GM12878 (cell line): Measurements from ENCODE around the gene TAS2R41. TPM values are rescaled to one million over a fixed set of nuclear protein-coding genes. Genes with fewer than 3 reads are reported as not detected.

Source experiments
- ATAC-seq: fragments of 200-7000 bp; cut with Tn5 transposase; 3 replicates; pipeline ENCODE4 v1.9.1; 2020; ENCODE audit warnings: mild to moderate bottlenecking, moderate library complexity
- BruUV-seq: library from RNA; stranded (reverse); fragments of 400-500 nt; replicated peaks from 2 replicates; lab custom pipeline; 2021; lab: Mats Ljungman, UMichigan
- CTCF ChIA-PET: fragments of 300-600 bp; sonication (Branson Sonifier 250); formaldehyde crosslinking; extraction: SDS; loops from one replicate; lab custom pipeline; 2021; ENCODE audit warnings: inconsistent platforms; lab: Yijun Ruan, JAX
- POLR2A ChIA-PET: fragments of 350-600 bp; formaldehyde crosslinking; extraction: SDS; loops from one replicate; lab custom pipeline; 2021; ENCODE audit warnings: inconsistent platforms; lab: Charles Lee
- RAD21 ChIA-PET: fragments of 300-600 bp; sonication (Branson Sonifier 250); formaldehyde crosslinking; loops from one replicate; lab custom pipeline; 2023; ENCODE audit warnings: antibody characterized with exemption; ENCODE audit not compliant: unreplicated experiment; lab: Charles Lee
- SMC1A ChIA-PET: fragments of 300-600 bp; sonication (Branson Sonifier 250); formaldehyde crosslinking; loops from one replicate; lab custom pipeline; 2023; ENCODE audit not compliant: unreplicated experiment, uncharacterized antibody; lab: Charles Lee
- DNase-seq: peaks from one replicate; pipeline ENCODE4 v3.0.0-alpha.2; 2011; ENCODE audit warnings: low read depth, low spot score
- FAIRE-seq: peaks from 3 replicates; lab custom pipeline; 2011; peaks lifted over from hg19 to GRCh38; lab: Jason Lieb, UNC
- H2AFZ ChIP-seq: 2 replicates; pipeline ENCODE4 v1.6.0; 2011; ENCODE audit warnings: low read depth, low read length, control low read depth; ENCODE audit not compliant: control insufficient read depth
- H3K27ac ChIP-seq: 2 replicates; pipeline ENCODE4 v1.5.1; 2011; ENCODE audit warnings: control low read depth; ENCODE audit not compliant: control insufficient read depth, insufficient read depth
- H3K27me3 ChIP-seq, 2 experiments: replicated peaks in 1 of 2; 2 replicates each; pipeline versions ENCODE4 v1.6.0 to v1.6.1; 2011; ENCODE audit warnings: low read length in 1 of 2; ENCODE audit not compliant: control insufficient read depth in 2 of 2, insufficient read depth in 2 of 2
- H3K36me3 ChIP-seq, 2 experiments: 2 replicates each; pipeline ENCODE4 v1.5.1; 2011; ENCODE audit warnings: low read length in 1 of 2; ENCODE audit not compliant: control insufficient read depth in 2 of 2, insufficient read depth in 2 of 2
- H3K4me1 ChIP-seq: 2 replicates; pipeline ENCODE4 v1.6.1; 2011; ENCODE audit warnings: mild to moderate bottlenecking, low read length, moderate library complexity, mixed read lengths; ENCODE audit not compliant: control insufficient read depth, insufficient read depth
- H3K4me2 ChIP-seq: 2 replicates; pipeline ENCODE4 v1.6.0; 2011; ENCODE audit warnings: control low read depth; ENCODE audit not compliant: control insufficient read depth, insufficient read depth
- H3K4me3 ChIP-seq: fragments of 200-600 bp; sonication (generic); 2 replicates; pipeline ENCODE4 v1.5.1; 2016
- H3K79me2 ChIP-seq: 2 replicates; pipeline ENCODE4 v1.6.0; 2011; ENCODE audit warnings: low read length; ENCODE audit not compliant: control insufficient read depth, insufficient read depth
- H3K9ac ChIP-seq: 2 replicates; pipeline ENCODE4 v1.8.0; 2011; ENCODE audit warnings: low read length, control low read depth, mixed read lengths; ENCODE audit not compliant: control insufficient read depth, insufficient read depth
- H3K9me3 ChIP-seq: replicated peaks from 3 replicates; pipeline ENCODE4 v1.5.1; 2011; ENCODE audit warnings: mild to moderate bottlenecking, low read length; ENCODE audit not compliant: control insufficient read depth, insufficient read depth
- H4K20me1 ChIP-seq: 2 replicates; pipeline ENCODE4 v1.6.0; 2011; ENCODE audit not compliant: control insufficient read depth, insufficient read depth
- ATF7 ChIP-seq: fragments of 450-650 bp; IDR thresholded peaks from 2 replicates; pipeline ENCODE4 v1.6.1; 2016; ENCODE audit warnings: low read depth, mild to moderate bottlenecking
- CHD4 ChIP-seq: fragments of 200-600 bp; sonication (generic); IDR thresholded peaks from 2 replicates; pipeline ENCODE4 v1.6.1; 2016; ENCODE audit warnings: mild to moderate bottlenecking
- MTA2 ChIP-seq: fragments of 450-650 bp; IDR thresholded peaks from 2 replicates; pipeline ENCODE4 v1.6.1; 2016; ENCODE audit warnings: low read depth, mild to moderate bottlenecking, moderate library complexity
- MTA3 ChIP-seq: IDR thresholded peaks from 2 replicates; pipeline ENCODE4 v1.6.1; 2012; ENCODE audit warnings: low read length, inconsistent platforms, borderline replicate concordance
- PAX8 ChIP-seq: fragments of 450-650 bp; IDR thresholded peaks from 2 replicates; pipeline ENCODE4 v1.6.1; 2017; ENCODE audit warnings: mild to moderate bottlenecking, moderate library complexity
- RCOR1 ChIP-seq: conservative IDR thresholded peaks from 2 replicates; pipeline ENCODE4 v1.6.1; 2012; ENCODE audit warnings: low read depth, low read length, improper control_type of control experiment
- SMAD5 ChIP-seq: IDR thresholded peaks from 2 replicates; pipeline ENCODE4 v1.6.1; 2016; ENCODE audit warnings: antibody characterized with exemption, low read depth
- SMC3 ChIP-seq: IDR thresholded peaks from 2 replicates; pipeline ENCODE4 v1.6.1; 2011; ENCODE audit warnings: low read length, improper control_type of control experiment, borderline replicate concordance
- ZNF217 ChIP-seq: fragments of 450-650 bp; IDR thresholded peaks from 2 replicates; pipeline ENCODE4 v1.6.1; 2017; ENCODE audit warnings: antibody characterized with exemption, mild to moderate bottlenecking
- WGBS: methylation state at CpG from one replicate; pipeline ENCODE4 v1.1.6; 2016; ENCODE audit warnings: low lambda C conversion rate; ENCODE audit not compliant: insufficient replicate concordance, insufficient coverage; ENCODE audit errors: missing lambda C conversion rate; 5-methylcytosine and 5-hydroxymethylcytosine counted together
- in situ Hi-C: fragments of 300-500 bp; cut with MboI; formaldehyde crosslinking; loops from 9 replicates; pipeline ENCODE4 v1.14.3; 2018; ENCODE audit warnings: mixed read lengths
- intact Hi-C: fragments of 100-400 bp; cut with micrococcal nuclease; formaldehyde crosslinking; loops from one replicate; pipeline ENCODE4 v1.14.2; 2022; ENCODE audit not compliant: unreplicated experiment
- polyA plus RNA-seq, 11 experiments: library from polyadenylated mRNA; depleted of rRNA in 4 of 11; unstranded in 6 of 11; stranded (reverse) in 5 of 11; fragments of >200 nt; fragmentation: Nextera tagmentation in 4 of 11; fragmentation: Illumina TruSeq in 1 of 11; extraction: Ambion mirVana in 4 of 11; extraction: Trizol in 1 of 11; gene quantifications; 1 replicate in 1 of 11; 2 replicates in 10 of 11; pipeline versions ENCODE4 v1.2.1 to v1.2.3, GENCODE V29; 2011 to 2016; ENCODE audit warnings: inconsistent platforms in 2 of 11, missing spikeins in 2 of 11, low read depth in 1 of 11
- total RNA-seq, 4 experiments: library from RNA; depleted of rRNA in 3 of 4; stranded (reverse); fragments of >200 nt in 3 of 4; fragmentation: Illumina TruSeq in 1 of 4; extraction: Trizol in 1 of 4; gene quantifications; 2 replicates each; pipeline versions ENCODE4 v1.2.1 to v1.2.3, GENCODE V29; 2013 to 2021
- TF ChIP-seq, protein P1 (sequence below): fragments of 150-350 bp; IDR thresholded peaks from 2 replicates; pipeline ENCODE4 v1.6.1; 2014; ENCODE audit warnings: mild to moderate bottlenecking, low read depth, low read length
- TF ChIP-seq, protein P2 (sequence below): fragments of 450-650 bp; IDR thresholded peaks from 2 replicates; pipeline ENCODE4 v1.6.1; 2016; ENCODE audit warnings: mild to moderate bottlenecking
- TF ChIP-seq, protein P3 (sequence below): fragments of 450-650 bp; IDR thresholded peaks from 2 replicates; pipeline ENCODE4 v1.6.1; 2014; ENCODE audit warnings: mild to moderate bottlenecking
- TF ChIP-seq, protein P4 (sequence below): fragments of 450-650 bp; IDR thresholded peaks from 2 replicates; pipeline ENCODE4 v1.6.1; 2017; ENCODE audit warnings: mild to moderate bottlenecking, moderate library complexity

TAS2R41 gene
- total and polyA plus RNA-seq, 10 of the 15 experiments (the other 5 are each of a cell fraction or from before 2014, with no cell fraction given) = not detected

DNA sequence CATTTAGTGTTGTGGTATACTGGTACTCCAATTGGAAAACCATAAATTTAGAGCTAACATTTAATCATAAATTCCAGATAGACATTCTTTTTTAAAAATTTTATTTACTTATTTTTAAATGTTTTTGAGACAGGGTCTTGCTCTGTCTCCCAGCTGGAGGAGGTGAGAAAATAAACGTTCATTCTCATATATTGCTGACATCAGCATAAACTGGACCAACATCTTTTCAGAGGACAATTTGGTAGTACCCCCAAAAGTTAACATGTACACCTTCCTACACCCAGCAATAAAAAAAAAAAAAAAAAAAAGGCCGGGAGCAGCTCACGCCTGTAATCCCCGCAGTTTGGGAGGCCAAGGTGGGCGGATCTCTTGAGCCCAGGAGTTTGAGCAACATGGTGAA lies 29.2 kb upstream of the TAS2R41 start:
- ATAC-seq (no peak), DNase-seq (no peak), FAIRE-seq (no peak)
- Histone ChIP-seq H2AFZ (no peak overlapping the region), H4K20me1 (no peaks in the 10 kb centered on the region), H3K4me2 (no peak overlapping the region), H3K4me1 (no peaks in the 10 kb centered on the region), H3K4me3 (no peak overlapping the region), H3K9me3 (no peaks in the 10 kb centered on the region), H3K79me2 (no peaks in the 10 kb centered on the region), H3K36me3 (no peaks in the 10 kb centered on the region), H3K9ac (no peak overlapping the region), H3K27me3 (peaks cover 0 to 3% of the 10 kb centered on the region in 2 experiments; a peak in 2 of 4 replicates), H3K27ac (no peak overlapping the region)
- in situ Hi-C loops (no loop called here), intact Hi-C loops (no loop called here)
- SMC1A ChIA-PET = no interaction called here
- CTCF ChIA-PET = interaction anchor here (0.6 kb wide), 1 partner anchor 15 kb away, joined by 3 read pairs; no protein-coding TSS in a partner anchor
- TF ChIP-seq CHD4 (no peak), MTA3 (no peak), ATF7 (no peak), MTA2 (no peak), RCOR1 (no peak), SMAD5 (no peak), SMC3 (no peak), PAX8 (no peak), ZNF217 (no peak)
- TF ChIP-seq, protein P1, sequence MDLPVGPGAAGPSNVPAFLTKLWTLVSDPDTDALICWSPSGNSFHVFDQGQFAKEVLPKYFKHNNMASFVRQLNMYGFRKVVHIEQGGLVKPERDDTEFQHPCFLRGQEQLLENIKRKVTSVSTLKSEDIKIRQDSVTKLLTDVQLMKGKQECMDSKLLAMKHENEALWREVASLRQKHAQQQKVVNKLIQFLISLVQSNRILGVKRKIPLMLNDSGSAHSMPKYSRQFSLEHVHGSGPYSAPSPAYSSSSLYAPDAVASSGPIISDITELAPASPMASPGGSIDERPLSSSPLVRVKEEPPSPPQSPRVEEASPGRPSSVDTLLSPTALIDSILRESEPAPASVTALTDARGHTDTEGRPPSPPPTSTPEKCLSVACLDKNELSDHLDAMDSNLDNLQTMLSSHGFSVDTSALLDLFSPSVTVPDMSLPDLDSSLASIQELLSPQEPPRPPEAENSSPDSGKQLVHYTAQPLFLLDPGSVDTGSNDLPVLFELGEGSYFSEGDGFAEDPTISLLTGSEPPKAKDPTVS = no peak
- TF ChIP-seq, protein P2, sequence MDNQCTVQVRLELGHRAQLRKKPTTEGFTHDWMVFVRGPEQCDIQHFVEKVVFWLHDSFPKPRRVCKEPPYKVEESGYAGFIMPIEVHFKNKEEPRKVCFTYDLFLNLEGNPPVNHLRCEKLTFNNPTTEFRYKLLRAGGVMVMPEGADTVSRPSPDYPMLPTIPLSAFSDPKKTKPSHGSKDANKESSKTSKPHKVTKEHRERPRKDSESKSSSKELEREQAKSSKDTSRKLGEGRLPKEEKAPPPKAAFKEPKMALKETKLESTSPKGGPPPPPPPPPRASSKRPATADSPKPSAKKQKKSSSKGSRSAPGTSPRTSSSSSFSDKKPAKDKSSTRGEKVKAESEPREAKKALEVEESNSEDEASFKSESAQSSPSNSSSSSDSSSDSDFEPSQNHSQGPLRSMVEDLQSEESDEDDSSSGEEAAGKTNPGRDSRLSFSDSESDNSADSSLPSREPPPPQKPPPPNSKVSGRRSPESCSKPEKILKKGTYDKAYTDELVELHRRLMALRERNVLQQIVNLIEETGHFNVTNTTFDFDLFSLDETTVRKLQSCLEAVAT = no peak
- TF ChIP-seq, protein P3, sequence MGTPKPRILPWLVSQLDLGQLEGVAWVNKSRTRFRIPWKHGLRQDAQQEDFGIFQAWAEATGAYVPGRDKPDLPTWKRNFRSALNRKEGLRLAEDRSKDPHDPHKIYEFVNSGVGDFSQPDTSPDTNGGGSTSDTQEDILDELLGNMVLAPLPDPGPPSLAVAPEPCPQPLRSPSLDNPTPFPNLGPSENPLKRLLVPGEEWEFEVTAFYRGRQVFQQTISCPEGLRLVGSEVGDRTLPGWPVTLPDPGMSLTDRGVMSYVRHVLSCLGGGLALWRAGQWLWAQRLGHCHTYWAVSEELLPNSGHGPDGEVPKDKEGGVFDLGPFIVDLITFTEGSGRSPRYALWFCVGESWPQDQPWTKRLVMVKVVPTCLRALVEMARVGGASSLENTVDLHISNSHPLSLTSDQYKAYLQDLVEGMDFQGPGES = no peak
- TF ChIP-seq, protein P4, sequence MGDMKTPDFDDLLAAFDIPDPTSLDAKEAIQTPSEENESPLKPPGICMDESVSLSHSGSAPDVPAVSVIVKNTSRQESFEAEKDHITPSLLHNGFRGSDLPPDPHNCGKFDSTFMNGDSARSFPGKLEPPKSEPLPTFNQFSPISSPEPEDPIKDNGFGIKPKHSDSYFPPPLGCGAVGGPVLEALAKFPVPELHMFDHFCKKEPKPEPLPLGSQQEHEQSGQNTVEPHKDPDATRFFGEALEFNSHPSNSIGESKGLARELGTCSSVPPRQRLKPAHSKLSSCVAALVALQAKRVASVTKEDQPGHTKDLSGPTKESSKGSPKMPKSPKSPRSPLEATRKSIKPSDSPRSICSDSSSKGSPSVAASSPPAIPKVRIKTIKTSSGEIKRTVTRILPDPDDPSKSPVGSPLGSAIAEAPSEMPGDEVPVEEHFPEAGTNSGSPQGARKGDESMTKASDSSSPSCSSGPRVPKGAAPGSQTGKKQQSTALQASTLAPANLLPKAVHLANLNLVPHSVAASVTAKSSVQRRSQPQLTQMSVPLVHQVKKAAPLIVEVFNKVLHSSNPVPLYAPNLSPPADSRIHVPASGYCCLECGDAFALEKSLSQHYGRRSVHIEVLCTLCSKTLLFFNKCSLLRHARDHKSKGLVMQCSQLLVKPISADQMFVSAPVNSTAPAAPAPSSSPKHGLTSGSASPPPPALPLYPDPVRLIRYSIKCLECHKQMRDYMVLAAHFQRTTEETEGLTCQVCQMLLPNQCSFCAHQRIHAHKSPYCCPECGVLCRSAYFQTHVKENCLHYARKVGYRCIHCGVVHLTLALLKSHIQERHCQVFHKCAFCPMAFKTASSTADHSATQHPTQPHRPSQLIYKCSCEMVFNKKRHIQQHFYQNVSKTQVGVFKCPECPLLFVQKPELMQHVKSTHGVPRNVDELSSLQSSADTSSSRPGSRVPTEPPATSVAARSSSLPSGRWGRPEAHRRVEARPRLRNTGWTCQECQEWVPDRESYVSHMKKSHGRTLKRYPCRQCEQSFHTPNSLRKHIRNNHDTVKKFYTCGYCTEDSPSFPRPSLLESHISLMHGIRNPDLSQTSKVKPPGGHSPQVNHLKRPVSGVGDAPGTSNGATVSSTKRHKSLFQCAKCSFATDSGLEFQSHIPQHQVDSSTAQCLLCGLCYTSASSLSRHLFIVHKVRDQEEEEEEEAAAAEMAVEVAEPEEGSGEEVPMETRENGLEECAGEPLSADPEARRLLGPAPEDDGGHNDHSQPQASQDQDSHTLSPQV = no peak
- POLR2A ChIA-PET = no interaction called here
- 28% methylated on average over 2 of the region's 5 CpGs for WGBS
- BruUV-seq = no TSS peak
- RAD21 ChIA-PET = no interaction called here
